CD14-positive monocyte (primary cell): Measurements from ENCODE around the gene RAB5IF. TPM values are rescaled to one million over a fixed set of nuclear protein-coding genes. Genes with fewer than 3 reads are reported as not detected.
A peak's percentile ranks its signal among the peaks of the same experiment; 100 is the strongest.

Experiments used
- DNase-seq, 3 donors: peaks; one replicate each; pipeline ENCODE4 v3.0.0-alpha.2; 2011 to 2022
- H2AFZ ChIP-seq: 2 replicates; pipeline ENCODE4 v1.6.0; 2012; ENCODE audit warnings: mild to moderate bottlenecking, low read depth, low read length, inconsistent platforms; ENCODE audit not compliant: insufficient read depth, poor library complexity, severe bottlenecking
- H3K27ac ChIP-seq, 2 donors: 1 replicate in 1 of 2; 2 replicates in 1 of 2; pipeline ENCODE4 v1.5.1; 2012 to 2013; ENCODE audit warnings: low read length in 2 of 2, control low read depth in 1 of 2, inconsistent platforms in 1 of 2, low read depth in 1 of 2, mild to moderate bottlenecking in 1 of 2
- H3K27me3 ChIP-seq, 2 donors: one replicate each; pipeline versions ENCODE4 v1.6.0 to v1.6.1; 2011 to 2013; ENCODE audit warnings: low read length in 2 of 2; ENCODE audit not compliant: control insufficient read depth in 2 of 2, insufficient read depth in 2 of 2
- H3K36me3 ChIP-seq, 2 donors: replicated peaks in 1 of 2; 1 replicate in 1 of 2; 2 replicates in 1 of 2; pipeline versions ENCODE4 v1.5.1 to v1.6.1; 2012 to 2013; ENCODE audit warnings: low read length in 2 of 2, control low read depth in 1 of 2, inconsistent platforms in 1 of 2, mild to moderate bottlenecking in 1 of 2; ENCODE audit not compliant: insufficient read depth in 2 of 2, control insufficient read depth in 1 of 2
- H3K4me1 ChIP-seq, 2 donors: 1 replicate in 1 of 2; 2 replicates in 1 of 2; pipeline versions ENCODE4 v1.5.1 to v1.6.1; 2012 to 2013; ENCODE audit warnings: low read length in 2 of 2, control low read depth in 1 of 2, inconsistent platforms in 1 of 2, mild to moderate bottlenecking in 1 of 2, moderate library complexity in 1 of 2; ENCODE audit not compliant: insufficient read depth in 2 of 2, control insufficient read depth in 1 of 2
- H3K4me2 ChIP-seq: replicated peaks from 2 replicates; pipeline ENCODE3; 2012; ENCODE audit warnings: low read length, moderate library complexity, mild to moderate bottlenecking; ENCODE audit not compliant: poor library complexity, severe bottlenecking; ENCODE audit errors: extremely low read depth
- H3K4me3 ChIP-seq, 3 experiments: fragments of 200-600 bp in 1 of 3; sonication (generic) in 1 of 3; replicated peaks in 1 of 3; 1 replicate in 2 of 3; 2 replicates in 1 of 3; pipeline ENCODE4 v1.5.1; 2011 to 2013; ENCODE audit warnings: low read length in 3 of 3, mild to moderate bottlenecking in 3 of 3, control low read depth in 2 of 3, low read depth in 2 of 3, inconsistent platforms in 1 of 3, moderate library complexity in 1 of 3
- H3K79me2 ChIP-seq: 2 replicates; pipeline ENCODE4 v1.6.0; 2012; ENCODE audit warnings: mild to moderate bottlenecking, control low read depth, inconsistent platforms, low read length, moderate library complexity; ENCODE audit not compliant: insufficient read depth
- H3K9ac ChIP-seq: 2 replicates; pipeline ENCODE4 v1.6.0; 2017; ENCODE audit warnings: low read length, mild to moderate bottlenecking; ENCODE audit not compliant: insufficient read depth, poor library complexity, severe bottlenecking
- H3K9me3 ChIP-seq, 2 donors: replicated peaks in 1 of 2; 1 replicate in 1 of 2; 2 replicates in 1 of 2; pipeline versions ENCODE4 v1.5.1 to v1.6.1; 2012 to 2013; ENCODE audit warnings: low read length in 2 of 2, control low read depth in 1 of 2; ENCODE audit not compliant: control insufficient read depth in 1 of 2, insufficient read depth in 1 of 2
- H4K20me1 ChIP-seq: 2 replicates; pipeline ENCODE4 v1.6.0; 2012; ENCODE audit warnings: mild to moderate bottlenecking, low read length, control low read depth, moderate library complexity; ENCODE audit not compliant: insufficient read depth
- H3K27ac Mint-ChIP-seq, 7 donors: one replicate each; pipeline ENCODE4 v1.8.0; 2020; ENCODE audit warnings: mild to moderate bottlenecking in 7 of 7, mixed read lengths in 7 of 7, moderate library complexity in 6 of 7, inconsistent platforms in 2 of 7
- H3K27me3 Mint-ChIP-seq, 3 donors: one replicate each; pipeline ENCODE4 v1.8.0; 2021 to 2022; ENCODE audit warnings: low read depth in 3 of 3, mild to moderate bottlenecking in 3 of 3, mixed read lengths in 3 of 3, moderate library complexity in 3 of 3, inconsistent platforms in 1 of 3
- H3K36me3 Mint-ChIP-seq, 2 donors: one replicate each; pipeline ENCODE4 v1.8.0; 2020; ENCODE audit warnings: mixed read lengths in 2 of 2, inconsistent platforms in 1 of 2, mild to moderate bottlenecking in 1 of 2
- H3K4me1 Mint-ChIP-seq: one replicate; pipeline ENCODE4 v1.8.0; 2020; ENCODE audit warnings: mild to moderate bottlenecking, mixed read lengths
- H3K4me3 Mint-ChIP-seq, 2 donors: one replicate each; pipeline ENCODE4 v1.8.0; 2020; ENCODE audit warnings: mild to moderate bottlenecking in 2 of 2, mixed read lengths in 2 of 2, moderate library complexity in 1 of 2
- H3K9me3 Mint-ChIP-seq, 7 donors: one replicate each; pipeline ENCODE4 v1.8.0; 2020 to 2022; ENCODE audit warnings: mixed read lengths in 7 of 7, mild to moderate bottlenecking in 6 of 7, moderate library complexity in 6 of 7, inconsistent platforms in 2 of 7
- CTCF ChIP-seq: fragments of 200-600 bp; IDR thresholded peaks from one replicate; pipeline ENCODE4 v1.8.0; 2022; ENCODE audit warnings: antibody characterized with exemption, mild to moderate bottlenecking
- WGBS: methylation state at CpG from one replicate; pipeline ENCODE4 v1.1.5; 2013; ENCODE audit warnings: missing lambda C conversion rate; ENCODE audit not compliant: insufficient coverage; 5-methylcytosine and 5-hydroxymethylcytosine counted together
- intact Hi-C, 2 donors: fragments of 100-400 bp; cut with micrococcal nuclease; formaldehyde crosslinking; loops; one replicate each; pipeline versions ENCODE4 v1.15.0 to v1.15.1; 2023
- polyA plus RNA-seq, 3 donors: library from polyadenylated mRNA; depleted of rRNA in 1 of 3; unstranded in 2 of 3; stranded (reverse) in 1 of 3; fragments of 300-500 nt in 2 of 3; fragments of >200 nt in 1 of 3; fragmentation: Illumina TruSeq in 2 of 3; gene quantifications; 1 replicate in 2 of 3; 2 replicates in 1 of 3; pipeline ENCODE4 v1.2.3, GENCODE V29; 2012 to 2021

The RAB5IF gene
- polyA plus RNA-seq, 3 donors, result 325 to 790 (median 757) TPM

- peaks cover 4 to 10% of the 10 kb centered on the region in 2 donors for H3K36me3 Mint-ChIP-seq
- H4K20me1 ChIP-seq, result peaks cover 33% of the 10 kb centered on the region
- WGBS, result under 1% methylated on average over 55 of the region's 80 CpGs
- peak; percentile 55 to 84 (median 77) for DNase-seq
- H3K27me3 Mint-ChIP-seq, result peaks cover 8 to 12% (median 9%) of the 10 kb centered on the region in 3 donors
- H3K27ac ChIP-seq, result peak within 1 kb of the TSS; percentile 96 to 97
- peak within 1 kb of the TSS; percentile 98 for H3K9ac ChIP-seq
- peaks cover 26 to 30% of the 10 kb centered on the region in 2 donors for H3K4me1 ChIP-seq
- H3K9me3 Mint-ChIP-seq, result no peaks in the 10 kb centered on the region
- H3K4me1 Mint-ChIP-seq, result peaks cover 34% of the 10 kb centered on the region
- peak within 1 kb of the TSS; percentile 75 for H2AFZ ChIP-seq
- intact Hi-C loops, result loop anchor here in 1 of 2 donors (1.0 kb wide), 1 partner anchor 32 kb away; the partner anchor contains the start of gene RAB5IF
- peaks cover 0 to 5% of the 10 kb centered on the region in 2 donors for H3K36me3 ChIP-seq
- H3K79me2 ChIP-seq, result peaks cover 38% of the 10 kb centered on the region
- H3K27ac Mint-ChIP-seq, result peak within 1 kb of the TSS; percentile 89 to 96 (median 93)
- H3K9me3 ChIP-seq, result no peaks in the 10 kb centered on the region
- peak within 1 kb of the TSS; percentile 82 to 97 (median 91) for H3K4me3 ChIP-seq
- H3K4me2 ChIP-seq, result peak within 1 kb of the TSS; percentile 84
- TF ChIP-seq CTCF, result no peak
- peak within 1 kb of the TSS; percentile 98 to 100 for H3K4me3 Mint-ChIP-seq
- H3K27me3 ChIP-seq, result peaks cover 0 to 3% of the 10 kb centered on the region in 2 donors
Measured at GRCh38 chr20:36573103-36573797, 32.3 kb upstream of the RAB5IF start, which contains the start of gene TGIF2. TGIF2 (plus strand) TSS chr20:36573597; CDS start chr20:36578775, 5,178 bp downstream.

- DNase-seq, result peak; percentile 64 to 79 (median 70)
- TF ChIP-seq CTCF, result no peak
- H3K79me2 ChIP-seq, result peaks cover 44% of the 10 kb centered on the region
- Mint-ChIP-seq H3K36me3 (peaks cover 10 to 16% of the 10 kb centered on the region in 2 donors), H3K27ac (peak overlapping the region; percentile 76 to 90 (median 81)), H3K4me1 (peaks cover 34% of the 10 kb centered on the region), H3K4me3 (peak overlapping the region; percentile 77 to 98), H3K27me3 (peaks cover 6 to 12% (median 7%) of the 10 kb centered on the region in 3 donors), H3K9me3 (no peaks in the 10 kb centered on the region)
- H2AFZ ChIP-seq, result peak overlapping the region; percentile 31
- intact Hi-C loops, result loop anchor here (1.0 to 2.0 kb wide), 2 partner anchors 31 kb away; partner anchors contain the start of gene RAB5IF (in 2 of the 2)
- peaks cover 40% of the 10 kb centered on the region for H4K20me1 ChIP-seq
- H3K9ac ChIP-seq, result peak overlapping the region; percentile 98
- H3K27me3 ChIP-seq, result peaks cover 0 to 3% of the 10 kb centered on the region in 2 donors
- peaks cover 26 to 30% of the 10 kb centered on the region in 2 donors for H3K4me1 ChIP-seq
- H3K4me2 ChIP-seq, result peak overlapping the region; percentile 84
- under 1% methylated on average over 39 of the region's 53 CpGs for WGBS
- peaks cover 6 to 11% of the 10 kb centered on the region in 2 donors for H3K36me3 ChIP-seq
- peak overlapping the region; percentile 96 to 97 for H3K27ac ChIP-seq
- no peaks in the 10 kb centered on the region for H3K9me3 ChIP-seq
- H3K4me3 ChIP-seq, result peak overlapping the region; percentile 82 to 97 (median 91)
Measured at GRCh38 chr20:36573798-36574365, 31.7 kb upstream of the RAB5IF start.
